ENCODE measurements around the gene EIF2AK3. TPM values are rescaled to one million over a fixed set of nuclear protein-coding genes. Genes with fewer than 3 reads are reported as not detected.

EIF2AK3 gene
- total RNA-seq, 2 donors from 2014 or later = 21.4 to 39.1 TPM

DNA sequence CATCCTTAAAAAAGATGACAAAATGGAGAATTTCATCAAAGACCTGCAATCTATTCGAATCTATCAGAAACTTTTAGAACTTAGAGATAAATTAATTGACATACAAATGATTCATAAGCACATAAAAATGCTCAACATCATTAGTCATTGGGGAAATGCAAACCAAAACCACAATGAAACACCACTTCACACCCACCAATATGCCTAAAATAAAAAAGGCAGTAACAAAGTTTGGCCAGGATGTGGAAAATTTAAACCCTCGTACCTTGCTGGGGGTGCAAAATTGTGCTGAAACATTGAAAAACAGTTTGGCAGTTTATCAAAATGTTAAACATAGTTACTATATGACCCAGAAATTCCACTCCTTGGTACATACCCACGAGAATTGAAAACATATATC is 11.5 kb upstream of the EIF2AK3 start:
- no peaks in the 10 kb centered on the region for H3K9me3 ChIP-seq
- no peak overlapping the region for H3K4me3 ChIP-seq
- intact Hi-C loops (cut with DNase I) = no loop called here
- no peaks in the 10 kb centered on the region for H3K4me1 ChIP-seq (replicated peaks)
- no peaks in the 10 kb centered on the region for H3K36me3 ChIP-seq
- DNase-seq (ENCODE audit: low spot score) = no peak
- no peak overlapping the region for H3K27ac ChIP-seq
- H3K27me3 ChIP-seq (replicated peaks; ENCODE audit: insufficient read depth) = no peaks in the 10 kb centered on the region
- no peak for TF ChIP-seq POLR2A (IDR thresholded peaks at IDR 0.05)
- 77% methylated on average over 3 of the region's 3 CpGs for WGBS

- intact Hi-C loops (cut with DNase I) = no loop called here
- 63% methylated on average over 2 of the region's 2 CpGs for WGBS
- DNase-seq (ENCODE audit: low spot score) = no peak
- Histone ChIP-seq H3K36me3 (no peaks in the 10 kb centered on the region), H3K27me3 (replicated peaks; ENCODE audit: insufficient read depth) (no peaks in the 10 kb centered on the region), H3K4me3 (no peak overlapping the region), H3K27ac (no peak overlapping the region), H3K9me3 (no peaks in the 10 kb centered on the region), H3K4me1 (replicated peaks) (no peaks in the 10 kb centered on the region)
- no peak for TF ChIP-seq POLR2AphosphoS5 (IDR thresholded peaks at IDR 0.05)
- TF ChIP-seq POLR2A (IDR thresholded peaks at IDR 0.05) = no peak
- TF ChIP-seq CTCF (IDR thresholded peaks at IDR 0.05) = no peak
Measured at GRCh38 chr2:88638123-88638650, 10.9 kb upstream of the EIF2AK3 start.

- WGBS = 38% methylated on average over 2 of the region's 2 CpGs
- Histone ChIP-seq H3K9me3 (no peaks in the 10 kb centered on the region), H3K4me1 (replicated peaks) (no peaks in the 10 kb centered on the region), H3K36me3 (no peaks in the 10 kb centered on the region), H3K27me3 (replicated peaks; ENCODE audit: insufficient read depth) (no peaks in the 10 kb centered on the region), H3K27ac (no peak overlapping the region), H3K4me3 (no peak overlapping the region)
- TF ChIP-seq POLR2AphosphoS5 (IDR thresholded peaks at IDR 0.05) (no peak), POLR2A (IDR thresholded peaks at IDR 0.05) (no peak), CTCF (IDR thresholded peaks at IDR 0.05) (no peak)
- intact Hi-C loops (cut with DNase I) = no loop called here
- DNase-seq (ENCODE audit: low spot score) = no peak
Measured at GRCh38 chr2:88637464-88637863, 10.2 kb upstream of the EIF2AK3 start.

- intact Hi-C loops (cut with DNase I) = no loop called here
- TF ChIP-seq POLR2A (IDR thresholded peaks at IDR 0.05) = no peak
- TF ChIP-seq POLR2AphosphoS5 (IDR thresholded peaks at IDR 0.05) = no peak
- no peak for TF ChIP-seq CTCF (IDR thresholded peaks at IDR 0.05)
- Histone ChIP-seq H3K36me3 (no peaks in the 10 kb centered on the region), H3K4me3 (no peak overlapping the region), H3K4me1 (replicated peaks) (no peaks in the 10 kb centered on the region), H3K9me3 (no peaks in the 10 kb centered on the region), H3K27ac (no peak overlapping the region), H3K27me3 (replicated peaks; ENCODE audit: insufficient read depth) (no peaks in the 10 kb centered on the region)
- WGBS = 100% methylated on average over 1 of the region's 1 CpG
- DNase-seq (ENCODE audit: low spot score) = no peak
Measured at GRCh38 chr2:88636026-88636425, 8.8 kb upstream of the EIF2AK3 start.

DNA sequence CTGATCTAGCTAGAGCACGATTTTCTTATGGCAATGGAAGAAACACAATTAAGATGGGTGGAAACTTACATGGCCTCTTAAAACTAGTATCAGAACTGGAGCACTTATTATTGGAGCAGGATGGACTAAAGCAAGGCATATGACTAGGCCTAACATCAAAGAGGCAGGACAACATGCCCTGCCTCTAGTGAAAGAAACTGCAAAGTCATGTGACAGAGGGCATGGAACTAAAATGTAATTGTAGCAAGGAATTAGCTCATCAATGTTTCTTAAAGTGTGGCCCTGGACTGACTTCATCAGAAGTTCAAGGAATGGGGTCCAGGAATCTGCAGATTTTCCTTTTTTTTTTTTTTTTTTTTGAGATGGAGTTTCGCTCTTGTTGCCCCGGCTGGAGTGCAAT is 5.3 kb upstream of the EIF2AK3 start:
- no peak for DNase-seq (ENCODE audit: low spot score)
- intact Hi-C loops (cut with DNase I) = no loop called here
- WGBS = 87% methylated on average over 3 of the region's 3 CpGs
- no peaks in the 10 kb centered on the region for H3K4me1 ChIP-seq (replicated peaks)
- TF ChIP-seq CTCF (IDR thresholded peaks at IDR 0.05) (no peak), POLR2AphosphoS5 (IDR thresholded peaks at IDR 0.05) (no peak), POLR2A (IDR thresholded peaks at IDR 0.05) (no peak)
- no peak overlapping the region for H3K27ac ChIP-seq
- no peaks in the 10 kb centered on the region for H3K9me3 ChIP-seq
- no peak overlapping the region for H3K4me3 ChIP-seq
- H3K36me3 ChIP-seq = no peaks in the 10 kb centered on the region
- no peaks in the 10 kb centered on the region for H3K27me3 ChIP-seq (replicated peaks; ENCODE audit: insufficient read depth)
